NOMO-1 (cell line): Measurements from ENCODE around the gene HKDC1.
"Not testable (repeated sequence)": the region's sequence is repeated elsewhere in the genome, so short reads cannot be mapped to it uniquely, and the experiment has no call there.

ENCODE experiments used
- DNase-seq, 2 experiments: peaks; one replicate each; lab custom pipeline; 2025; ENCODE audit not compliant: unreplicated experiment in 2 of 2; lab: John Stamatoyannopoulos, UW

Gene HKDC1

GRCh38 chr10:69220041-69220451 is at the start of gene HKDC1:
TSS of gene HKDC1 (plus strand) at chr10:69220332. CDS start at chr10:69220436, 104 bp downstream.
- no peak for DNase-seq

GRCh38 chr10:69172241-69172982 is 47.7 kb upstream of the HKDC1 start:
- DNase-seq: no peak

GRCh38 chr10:69175326-69175725 is 44.8 kb upstream of the HKDC1 start:
- not testable (repeated sequence) for DNase-seq

GRCh38 chr10:69176823-69177222 is 43.3 kb upstream of the HKDC1 start:
- no peak for DNase-seq

- DNase-seq: peak; percentile 59 to 88
Observed at GRCh38 chr10:69179089-69179742, 40.9 kb upstream of the HKDC1 start.

- DNase-seq: peak; percentile 90 to 98
Observed at GRCh38 chr10:69179743-69180524, 40.2 kb upstream of the HKDC1 start, which contains the start of gene SUPV3L1. TSS of gene SUPV3L1 (plus strand) at chr10:69180234. CDS start at chr10:69180292, 58 bp downstream.

GRCh38 chr10:69180525-69181204 is 39.5 kb upstream of the HKDC1 start:
- DNase-seq: peak; percentile 9 to 19

- DNase-seq: no peak
Observed at GRCh38 chr10:69181433-69181832, 38.7 kb upstream of the HKDC1 start.

- DNase-seq: no peak
Observed at GRCh38 chr10:69182005-69182404, 38.1 kb upstream of the HKDC1 start.

GRCh38 chr10:69186524-69186923 is 33.6 kb upstream of the HKDC1 start:
- no peak for DNase-seq

GRCh38 chr10:69201045-69201444 is 19.1 kb upstream of the HKDC1 start:
- no peak for DNase-seq

- no peak for DNase-seq
Observed at GRCh38 chr10:69202332-69202731, 17.8 kb upstream of the HKDC1 start.

- DNase-seq: no peak
Observed at GRCh38 chr10:69208761-69209160, 11.4 kb upstream of the HKDC1 start.

- no peak for DNase-seq
Observed at GRCh38 chr10:69209787-69210484, 10.2 kb upstream of the HKDC1 start.

GRCh38 chr10:69211104-69211503 is 9.0 kb upstream of the HKDC1 start:
- no peak for DNase-seq

- DNase-seq: no peak
Observed at GRCh38 chr10:69211524-69211923, 8.6 kb upstream of the HKDC1 start.

GRCh38 chr10:69213591-69214311 is 6.4 kb upstream of the HKDC1 start:
- DNase-seq: no peak

GRCh38 chr10:69214666-69215131 is 5.4 kb upstream of the HKDC1 start:
- peak in 1 of 2 experiments; percentile 59 for DNase-seq

GRCh38 chr10:69215405-69216171 is 4.5 kb upstream of the HKDC1 start:
- DNase-seq: peak in 1 of 2 experiments; percentile 16
